Neural cell (in vitro differentiated cells): Measurements from ENCODE around the gene RAB27B. TPM values are rescaled to one million over a fixed set of nuclear protein-coding genes. Genes with fewer than 3 reads are reported as not detected.

Experiments used
- H2AFZ ChIP-seq: fragments of 200-600, 300-800 bp; sonication (generic), shearing (Covaris generic); 2 replicates; pipeline ENCODE4 v1.6.0; 2014; ENCODE audit warnings: low read depth, mild to moderate bottlenecking, antibody characterized with exemption, low read length, moderate library complexity
- H3F3A ChIP-seq: fragments of 200-600 bp; shearing (Covaris generic); 2 replicates; pipeline ENCODE4 v1.6.1; 2016; ENCODE audit warnings: mild to moderate bottlenecking, moderate library complexity, mixed read lengths, antibody characterized with exemption, low read length; ENCODE audit not compliant: insufficient read depth, poor library complexity, severe bottlenecking
- H3K27ac ChIP-seq: fragments of 200-600, 300-800 bp; sonication (generic), shearing (Covaris generic); 2 replicates; pipeline ENCODE4 v1.5.1; 2014; ENCODE audit warnings: mild to moderate bottlenecking, low read length, moderate library complexity
- H3K27me3 ChIP-seq: fragments of 300-800, 200-600 bp; sonication (generic), shearing (Covaris generic); 2 replicates; pipeline ENCODE4 v1.6.0; 2014; ENCODE audit warnings: mild to moderate bottlenecking, low read depth, low read length, moderate library complexity; ENCODE audit not compliant: insufficient read depth
- H3K36me3 ChIP-seq: fragments of 300-800, 200-600 bp; sonication (generic), shearing (Covaris generic); 2 replicates; pipeline ENCODE4 v1.5.1; 2014; ENCODE audit warnings: mild to moderate bottlenecking, antibody characterized with exemption, low read length, moderate library complexity; ENCODE audit not compliant: insufficient read depth
- H3K4me2 ChIP-seq: fragments of 300-800, 200-600 bp; sonication (generic), shearing (Covaris generic); 2 replicates; pipeline ENCODE4 v1.6.0; 2014; ENCODE audit warnings: mild to moderate bottlenecking, low read length
- H3K4me3 ChIP-seq: fragments of 300-800, 200-600 bp; sonication (generic), shearing (Covaris generic); 2 replicates; pipeline ENCODE4 v1.5.1; 2014; ENCODE audit warnings: mild to moderate bottlenecking, low read length, moderate library complexity
- H3K79me2 ChIP-seq: fragments of 200-600 bp; shearing (Covaris generic); replicated peaks from 2 replicates; pipeline ENCODE4 v1.6.0; 2014; ENCODE audit warnings: mild to moderate bottlenecking, low read length, moderate library complexity; ENCODE audit not compliant: insufficient read depth
- H3K9ac ChIP-seq: fragments of 300-800, 200-600 bp; sonication (generic), shearing (Covaris generic); 2 replicates; pipeline ENCODE4 v1.6.1; 2016; ENCODE audit warnings: mild to moderate bottlenecking, low read length, mixed read lengths
- H3K9me2 ChIP-seq: fragments of 200-600 bp; shearing (Covaris generic); 2 replicates; pipeline ENCODE4 v1.6.1; 2016; ENCODE audit warnings: mild to moderate bottlenecking, low read length, mixed read lengths; ENCODE audit not compliant: insufficient read depth
- H3K9me3 ChIP-seq: fragments of 200-600, 300-800 bp; sonication (generic), shearing (Covaris generic); 2 replicates; pipeline ENCODE4 v1.6.1; 2016; ENCODE audit warnings: mild to moderate bottlenecking, mixed run types, low read length, moderate library complexity, mixed read lengths
- H4K20me1 ChIP-seq: fragments of 200-600 bp; shearing (Covaris generic); 2 replicates; pipeline ENCODE4 v1.6.1; 2016; ENCODE audit warnings: mild to moderate bottlenecking, mixed run types; ENCODE audit not compliant: insufficient read depth
- EP300 ChIP-seq: fragments of 450-650 bp; conservative IDR thresholded peaks from 2 replicates; pipeline ENCODE4 v1.6.1; 2014; ENCODE audit warnings: antibody characterized with exemption, mild to moderate bottlenecking, moderate library complexity; ENCODE audit not compliant: poor library complexity, severe bottlenecking
- EZH2 ChIP-seq: fragments of 200-600, 300-800 bp; shearing (Covaris generic), sonication (generic); IDR thresholded peaks from 2 replicates; pipeline ENCODE4 v1.6.1; 2014; ENCODE audit warnings: antibody characterized with exemption, low read length, borderline replicate concordance, mild to moderate bottlenecking; ENCODE audit not compliant: insufficient read depth, poor library complexity, severe bottlenecking
- MXI1 ChIP-seq: fragments of 450-650 bp; conservative IDR thresholded peaks from 2 replicates; pipeline ENCODE4 v1.6.1; 2014; ENCODE audit warnings: antibody characterized with exemption, mild to moderate bottlenecking; ENCODE audit not compliant: poor library complexity, severe bottlenecking
- POLR2AphosphoS5 ChIP-seq: IDR thresholded peaks from 2 replicates; pipeline ENCODE4 v1.6.1; 2012
- RAD21 ChIP-seq: fragments of 450-650 bp; conservative IDR thresholded peaks from 2 replicates; pipeline ENCODE4 v1.6.1; 2014; ENCODE audit warnings: antibody characterized with exemption, mild to moderate bottlenecking, moderate library complexity
- SMC3 ChIP-seq: fragments of 450-650 bp; conservative IDR thresholded peaks from 2 replicates; pipeline ENCODE4 v1.6.1; 2014; ENCODE audit warnings: antibody characterized with exemption, mild to moderate bottlenecking, moderate library complexity; ENCODE audit not compliant: poor library complexity
- TAF1 ChIP-seq: IDR thresholded peaks from 2 replicates; pipeline ENCODE4 v1.6.1; 2012; ENCODE audit warnings: low read depth
- polyA plus RNA-seq: library from polyadenylated mRNA; depleted of rRNA; stranded (reverse); fragments of >200 nt; gene quantifications from 2 replicates; pipeline ENCODE4 v1.2.3, GENCODE V29; 2014
- TF ChIP-seq, protein P1 (sequence below): fragments of 450-650 bp; IDR thresholded peaks from 2 replicates; pipeline ENCODE4 v1.5.1; 2014; ENCODE audit warnings: antibody characterized with exemption, mild to moderate bottlenecking, moderate library complexity; ENCODE audit not compliant: poor library complexity, severe bottlenecking
- TF ChIP-seq, protein P2 (sequence below): IDR thresholded peaks from 2 replicates; pipeline ENCODE4 v1.6.1; 2012; ENCODE audit warnings: borderline replicate concordance

The RAB27B gene
- polyA plus RNA-seq, 1 donor from 2014 or later = 37.3 TPM

DNA sequence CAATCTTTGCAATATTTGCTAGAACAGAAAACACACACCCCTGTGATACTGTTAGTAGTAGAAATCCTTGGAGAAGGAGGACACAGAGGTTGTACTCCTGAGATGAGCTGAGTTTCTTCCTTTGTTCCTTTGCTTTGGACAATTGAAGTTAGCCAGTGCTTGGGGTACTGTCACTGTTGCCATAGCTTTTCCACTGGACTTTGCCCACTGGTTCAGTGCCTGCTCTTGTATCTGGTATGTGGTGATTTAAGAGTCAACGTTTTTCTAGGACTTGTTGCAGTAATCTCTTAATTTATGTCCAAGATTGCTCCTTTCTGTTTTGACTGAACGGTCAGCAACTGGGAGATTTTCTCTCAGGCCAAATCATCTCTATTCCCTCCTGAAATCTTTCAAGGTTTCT is 26.1 kb upstream of the RAB27B start:
- Histone ChIP-seq H3K27me3 (no peaks in the 10 kb centered on the region), H3K27ac (no peak overlapping the region), H3K9me3 (no peaks in the 10 kb centered on the region), H3F3A (no peaks in the 10 kb centered on the region), H3K79me2 (no peaks in the 10 kb centered on the region), H4K20me1 (no peaks in the 10 kb centered on the region), H3K4me3 (no peak overlapping the region), H3K9ac (no peak overlapping the region), H2AFZ (no peak overlapping the region), H3K36me3 (no peaks in the 10 kb centered on the region), H3K9me2 (no peaks in the 10 kb centered on the region), H3K4me2 (no peak overlapping the region)
- TF ChIP-seq MXI1 = no peak
- TF ChIP-seq EZH2 = no peak
- TF ChIP-seq, protein P1, sequence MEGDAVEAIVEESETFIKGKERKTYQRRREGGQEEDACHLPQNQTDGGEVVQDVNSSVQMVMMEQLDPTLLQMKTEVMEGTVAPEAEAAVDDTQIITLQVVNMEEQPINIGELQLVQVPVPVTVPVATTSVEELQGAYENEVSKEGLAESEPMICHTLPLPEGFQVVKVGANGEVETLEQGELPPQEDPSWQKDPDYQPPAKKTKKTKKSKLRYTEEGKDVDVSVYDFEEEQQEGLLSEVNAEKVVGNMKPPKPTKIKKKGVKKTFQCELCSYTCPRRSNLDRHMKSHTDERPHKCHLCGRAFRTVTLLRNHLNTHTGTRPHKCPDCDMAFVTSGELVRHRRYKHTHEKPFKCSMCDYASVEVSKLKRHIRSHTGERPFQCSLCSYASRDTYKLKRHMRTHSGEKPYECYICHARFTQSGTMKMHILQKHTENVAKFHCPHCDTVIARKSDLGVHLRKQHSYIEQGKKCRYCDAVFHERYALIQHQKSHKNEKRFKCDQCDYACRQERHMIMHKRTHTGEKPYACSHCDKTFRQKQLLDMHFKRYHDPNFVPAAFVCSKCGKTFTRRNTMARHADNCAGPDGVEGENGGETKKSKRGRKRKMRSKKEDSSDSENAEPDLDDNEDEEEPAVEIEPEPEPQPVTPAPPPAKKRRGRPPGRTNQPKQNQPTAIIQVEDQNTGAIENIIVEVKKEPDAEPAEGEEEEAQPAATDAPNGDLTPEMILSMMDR = no peak
- TF ChIP-seq POLR2AphosphoS5 = no peak
- no peak for TF ChIP-seq SMC3
- TF ChIP-seq TAF1 = no peak
- TF ChIP-seq, protein P2, sequence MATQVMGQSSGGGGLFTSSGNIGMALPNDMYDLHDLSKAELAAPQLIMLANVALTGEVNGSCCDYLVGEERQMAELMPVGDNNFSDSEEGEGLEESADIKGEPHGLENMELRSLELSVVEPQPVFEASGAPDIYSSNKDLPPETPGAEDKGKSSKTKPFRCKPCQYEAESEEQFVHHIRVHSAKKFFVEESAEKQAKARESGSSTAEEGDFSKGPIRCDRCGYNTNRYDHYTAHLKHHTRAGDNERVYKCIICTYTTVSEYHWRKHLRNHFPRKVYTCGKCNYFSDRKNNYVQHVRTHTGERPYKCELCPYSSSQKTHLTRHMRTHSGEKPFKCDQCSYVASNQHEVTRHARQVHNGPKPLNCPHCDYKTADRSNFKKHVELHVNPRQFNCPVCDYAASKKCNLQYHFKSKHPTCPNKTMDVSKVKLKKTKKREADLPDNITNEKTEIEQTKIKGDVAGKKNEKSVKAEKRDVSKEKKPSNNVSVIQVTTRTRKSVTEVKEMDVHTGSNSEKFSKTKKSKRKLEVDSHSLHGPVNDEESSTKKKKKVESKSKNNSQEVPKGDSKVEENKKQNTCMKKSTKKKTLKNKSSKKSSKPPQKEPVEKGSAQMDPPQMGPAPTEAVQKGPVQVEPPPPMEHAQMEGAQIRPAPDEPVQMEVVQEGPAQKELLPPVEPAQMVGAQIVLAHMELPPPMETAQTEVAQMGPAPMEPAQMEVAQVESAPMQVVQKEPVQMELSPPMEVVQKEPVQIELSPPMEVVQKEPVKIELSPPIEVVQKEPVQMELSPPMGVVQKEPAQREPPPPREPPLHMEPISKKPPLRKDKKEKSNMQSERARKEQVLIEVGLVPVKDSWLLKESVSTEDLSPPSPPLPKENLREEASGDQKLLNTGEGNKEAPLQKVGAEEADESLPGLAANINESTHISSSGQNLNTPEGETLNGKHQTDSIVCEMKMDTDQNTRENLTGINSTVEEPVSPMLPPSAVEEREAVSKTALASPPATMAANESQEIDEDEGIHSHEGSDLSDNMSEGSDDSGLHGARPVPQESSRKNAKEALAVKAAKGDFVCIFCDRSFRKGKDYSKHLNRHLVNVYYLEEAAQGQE = no peak
- no peak for TF ChIP-seq RAD21
- TF ChIP-seq EP300 = no peak

DNA sequence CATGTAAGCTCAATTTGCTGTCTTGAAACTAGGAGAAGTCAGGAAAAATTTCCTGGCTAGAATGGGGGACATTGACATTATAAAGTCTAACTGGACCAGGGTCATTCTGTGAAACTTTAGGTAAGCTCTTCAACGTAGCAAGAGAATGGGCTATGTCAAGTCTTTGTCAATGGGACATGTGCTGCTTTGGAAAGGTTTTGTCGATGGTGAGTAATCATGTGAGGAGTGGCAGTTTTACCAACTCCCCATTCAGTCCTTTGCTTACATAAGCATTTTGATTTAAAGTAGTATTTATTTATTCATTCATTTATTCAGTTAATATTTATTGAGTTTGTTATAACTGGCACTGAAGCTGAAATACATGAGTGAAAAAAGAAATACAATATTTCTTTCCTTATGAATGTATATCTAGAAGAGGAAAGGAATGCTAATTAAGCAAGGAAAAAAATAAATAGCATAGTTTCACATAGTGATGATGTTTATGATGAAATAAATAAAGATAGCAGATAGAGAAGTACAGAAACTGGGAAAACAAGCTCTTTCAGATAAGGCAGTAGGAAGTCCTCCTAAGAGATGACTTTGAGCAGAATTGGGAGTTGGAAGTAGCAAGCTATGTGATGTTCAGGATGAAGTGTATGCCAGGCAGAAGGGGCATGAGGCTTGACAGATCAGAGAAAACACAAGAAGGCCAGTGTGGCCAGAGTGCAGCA is 25.4 kb upstream of the RAB27B start:
- Histone ChIP-seq H3K79me2 (no peaks in the 10 kb centered on the region), H3K9me2 (no peaks in the 10 kb centered on the region), H3F3A (no peaks in the 10 kb centered on the region), H3K27me3 (no peaks in the 10 kb centered on the region), H3K4me3 (no peak overlapping the region), H3K9me3 (no peaks in the 10 kb centered on the region), H4K20me1 (no peaks in the 10 kb centered on the region), H3K27ac (no peak overlapping the region), H2AFZ (no peak overlapping the region), H3K9ac (no peak overlapping the region), H3K4me2 (no peak overlapping the region), H3K36me3 (no peaks in the 10 kb centered on the region)
- no peak for TF ChIP-seq POLR2AphosphoS5
- no peak for TF ChIP-seq MXI1
- TF ChIP-seq, protein P1 = no peak
- no peak for TF ChIP-seq EP300
- no peak for TF ChIP-seq RAD21
- TF ChIP-seq SMC3 = no peak
- TF ChIP-seq TAF1 = no peak
- no peak for TF ChIP-seq EZH2
- TF ChIP-seq, protein P2 = no peak
